Brain microvascular endothelial cell (primary cell): ENCODE measurements around the gene STK32B.
A peak's percentile ranks its signal among the peaks of the same experiment; 100 is the strongest.
"Not testable (repeated sequence)": the region's sequence is repeated elsewhere in the genome, so short reads cannot be mapped to it uniquely, and the experiment has no call there.

Experiments used
- DNase-seq: peaks from one replicate; pipeline ENCODE4 v3.0.0-alpha.2; 2020
- H3K27ac ChIP-seq: fragments of 250-450 bp; sonication (Bioruptor Pico); 2 replicates; pipeline ENCODE4 v1.5.1; 2020; ENCODE audit warnings: mild to moderate bottlenecking, moderate library complexity
- H3K27me3 ChIP-seq: fragments of 250-450 bp; sonication (Bioruptor Pico); replicated peaks from 2 replicates; pipeline ENCODE4 v1.5.1; 2020; ENCODE audit warnings: mild to moderate bottlenecking
- H3K36me3 ChIP-seq: fragments of 250-450 bp; sonication (Bioruptor Pico); replicated peaks from 2 replicates; pipeline ENCODE4 v1.5.1; 2020; ENCODE audit warnings: mild to moderate bottlenecking
- H3K4me3 ChIP-seq: 2 replicates; pipeline ENCODE4 v1.5.1; 2011; ENCODE audit warnings: low read depth, mild to moderate bottlenecking, control low read depth, low read length, moderate library complexity
- in situ Hi-C: cut with HindIII; loops from 2 replicates; pipeline ENCODE4 v1.10.0; 2017; ENCODE audit warnings: low sequenced_read_pairs, low pct_ligation_motif_present
- TF ChIP-seq, protein P1 (sequence below): IDR thresholded peaks from 2 replicates; pipeline ENCODE4 v1.5.1; 2011; ENCODE audit warnings: low read depth, mild to moderate bottlenecking, moderate library complexity, low read length, control low read depth, inconsistent platforms; ENCODE audit errors: missing control alignments

The STK32B gene

DNA sequence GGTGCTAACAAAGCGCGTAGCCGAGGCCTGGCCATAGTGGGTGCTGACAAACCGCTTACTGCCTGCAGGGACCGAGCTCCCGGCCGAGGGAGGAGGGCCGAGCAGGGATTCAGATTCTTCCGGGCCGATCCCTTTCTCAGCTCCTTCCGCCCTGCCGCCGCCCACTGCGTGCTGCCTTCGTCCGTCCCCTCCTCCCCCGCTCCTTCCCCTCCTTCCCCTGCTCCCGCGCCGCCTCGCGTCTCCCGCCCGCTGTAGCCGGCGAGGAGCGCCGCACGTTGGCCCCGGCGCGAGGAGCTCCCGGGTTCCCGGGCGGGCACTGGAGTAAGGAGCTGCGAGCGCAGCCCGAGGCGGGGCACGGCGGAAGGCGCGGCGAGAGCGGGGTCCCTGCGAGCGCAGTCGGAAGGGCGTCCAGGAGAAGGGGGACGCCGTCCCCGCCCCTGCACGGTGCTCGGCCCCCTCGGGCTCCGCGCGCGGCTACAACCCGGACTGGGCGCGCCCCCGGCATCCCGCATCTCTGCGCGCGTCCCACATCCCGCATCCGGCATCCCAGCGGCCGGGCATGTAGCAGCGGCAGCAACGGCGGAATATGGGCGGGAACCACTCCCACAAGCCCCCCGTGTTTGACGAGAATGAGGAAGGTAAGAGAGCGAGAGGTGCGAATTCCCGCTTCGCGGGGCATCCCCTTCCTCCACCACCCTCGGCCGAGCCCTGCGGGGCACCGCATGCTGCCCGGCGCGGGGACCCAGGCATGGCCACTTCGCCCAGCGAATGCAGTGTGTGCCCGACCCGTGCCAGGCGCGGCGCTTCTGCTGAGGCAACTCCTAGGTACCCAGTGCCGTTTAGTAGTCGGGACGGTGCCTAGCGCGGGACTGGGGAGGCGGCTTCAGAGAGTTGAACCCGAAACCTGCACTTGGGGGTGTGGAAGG is at the start of gene STK32B:
Gene STK32B (plus strand): TSS at position 203 of the 926 bp plus-strand sequence.
- in situ Hi-C loops: no loop called here
- Histone ChIP-seq H3K36me3 (no peaks in the 10 kb centered on the region), H3K27ac (no peak within 1 kb of the TSS), H3K27me3 (no peaks in the 10 kb centered on the region), H3K4me3 (peak within 1 kb of the TSS; percentile 65)
- TF ChIP-seq, protein P1, sequence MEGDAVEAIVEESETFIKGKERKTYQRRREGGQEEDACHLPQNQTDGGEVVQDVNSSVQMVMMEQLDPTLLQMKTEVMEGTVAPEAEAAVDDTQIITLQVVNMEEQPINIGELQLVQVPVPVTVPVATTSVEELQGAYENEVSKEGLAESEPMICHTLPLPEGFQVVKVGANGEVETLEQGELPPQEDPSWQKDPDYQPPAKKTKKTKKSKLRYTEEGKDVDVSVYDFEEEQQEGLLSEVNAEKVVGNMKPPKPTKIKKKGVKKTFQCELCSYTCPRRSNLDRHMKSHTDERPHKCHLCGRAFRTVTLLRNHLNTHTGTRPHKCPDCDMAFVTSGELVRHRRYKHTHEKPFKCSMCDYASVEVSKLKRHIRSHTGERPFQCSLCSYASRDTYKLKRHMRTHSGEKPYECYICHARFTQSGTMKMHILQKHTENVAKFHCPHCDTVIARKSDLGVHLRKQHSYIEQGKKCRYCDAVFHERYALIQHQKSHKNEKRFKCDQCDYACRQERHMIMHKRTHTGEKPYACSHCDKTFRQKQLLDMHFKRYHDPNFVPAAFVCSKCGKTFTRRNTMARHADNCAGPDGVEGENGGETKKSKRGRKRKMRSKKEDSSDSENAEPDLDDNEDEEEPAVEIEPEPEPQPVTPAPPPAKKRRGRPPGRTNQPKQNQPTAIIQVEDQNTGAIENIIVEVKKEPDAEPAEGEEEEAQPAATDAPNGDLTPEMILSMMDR: peak; percentile 29
- DNase-seq: peak; percentile 83

DNA sequence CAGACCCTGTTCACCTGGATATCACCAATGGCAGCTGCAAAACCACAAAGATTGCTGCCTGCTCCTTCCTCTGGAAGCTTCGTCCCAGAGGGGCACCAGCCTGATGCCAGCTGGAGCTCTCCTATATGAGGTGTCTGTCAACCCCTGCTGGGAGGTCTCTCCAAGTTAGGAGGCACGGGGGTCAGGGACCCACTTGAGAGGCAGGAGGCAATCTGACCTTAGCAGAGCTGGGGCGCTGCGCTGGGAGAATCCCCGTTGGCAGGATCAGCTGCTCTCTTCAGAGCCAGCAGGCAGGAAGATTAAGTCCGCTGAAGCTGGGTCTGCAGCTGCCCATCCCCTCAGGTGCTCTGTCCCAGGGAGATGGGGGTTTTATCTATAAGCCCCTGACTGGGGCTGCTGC is 49.6 kb upstream of the STK32B start:
- H3K27ac ChIP-seq, DNase-seq, H3K36me3 ChIP-seq, H3K4me3 ChIP-seq, H3K27me3 ChIP-seq, in situ Hi-C loops: not testable (repeated sequence)

DNA sequence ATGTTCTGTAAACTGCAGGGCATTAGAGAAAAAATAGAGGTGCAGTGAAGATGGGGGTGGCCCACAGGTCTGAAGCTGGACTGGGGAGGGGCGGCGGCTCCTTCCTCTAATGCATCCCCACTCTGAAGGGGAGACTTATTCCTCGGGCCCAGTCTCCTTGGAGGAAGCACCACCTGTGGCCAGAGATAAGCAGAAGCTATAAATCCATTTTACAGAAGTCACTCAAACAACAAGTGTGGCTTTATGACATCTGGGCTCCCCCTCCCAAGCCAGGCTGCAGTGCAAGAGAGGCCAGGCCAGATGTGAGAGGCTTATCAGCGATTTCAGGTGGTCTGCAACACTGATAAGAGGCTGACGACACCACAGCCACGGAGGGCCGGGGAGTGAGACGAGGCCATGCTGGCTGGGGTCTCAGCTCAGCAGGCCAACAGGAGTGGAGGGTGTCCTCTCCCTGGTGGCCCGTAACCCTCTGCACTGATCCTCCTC is 47.9 kb upstream of the STK32B start:
- Histone ChIP-seq H3K4me3 (no peak overlapping the region), H3K36me3 (no peaks in the 10 kb centered on the region), H3K27me3 (no peaks in the 10 kb centered on the region), H3K27ac (no peak overlapping the region)
- in situ Hi-C loops: no loop called here
- TF ChIP-seq, protein P1: no peak
- no peak for DNase-seq

DNA sequence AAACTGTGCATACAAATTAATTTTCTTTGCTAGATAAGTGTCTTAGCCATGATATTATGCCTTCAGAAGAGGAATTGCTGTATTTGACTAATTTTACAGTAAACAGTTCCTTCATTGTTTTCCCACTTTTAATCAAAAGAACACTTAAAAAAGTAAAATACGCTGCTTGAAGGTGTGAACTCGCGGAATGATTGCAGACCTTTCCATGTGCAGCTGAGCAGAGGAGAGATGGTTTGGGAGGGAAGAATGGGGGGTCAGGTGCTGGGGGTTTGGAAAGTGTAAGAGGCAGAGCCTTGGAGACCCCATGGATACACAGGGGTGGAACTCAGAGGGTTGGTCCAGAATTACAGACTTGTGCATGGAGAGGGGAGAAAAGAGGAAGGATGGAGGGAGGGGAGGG is 47.4 kb upstream of the STK32B start:
- Histone ChIP-seq H3K36me3 (no peaks in the 10 kb centered on the region), H3K27ac (no peak overlapping the region), H3K4me3 (no peak overlapping the region), H3K27me3 (no peaks in the 10 kb centered on the region)
- TF ChIP-seq, protein P1: no peak
- in situ Hi-C loops: no loop called here
- DNase-seq: no peak

DNA sequence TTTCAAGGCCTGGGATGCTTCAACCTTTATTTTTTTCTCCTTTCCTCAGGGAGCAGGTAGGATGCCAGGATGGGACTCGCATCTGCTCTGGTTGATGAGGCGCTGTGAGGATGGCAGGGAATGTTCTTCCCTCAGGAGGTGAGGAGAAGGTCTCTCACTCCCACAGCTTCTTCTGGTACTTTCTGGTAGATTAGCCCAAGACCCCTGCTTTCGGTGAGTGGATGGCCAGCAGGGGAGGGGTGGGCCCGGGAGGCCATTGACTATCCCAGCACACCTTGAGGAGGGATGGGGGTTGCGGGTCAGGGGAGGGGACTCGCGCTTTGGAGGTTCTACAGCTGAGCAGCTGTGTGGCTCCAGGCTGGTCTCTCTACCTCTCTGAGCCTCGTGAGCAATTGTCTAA is 46.8 kb upstream of the STK32B start:
- Histone ChIP-seq H3K36me3 (no peaks in the 10 kb centered on the region), H3K27ac (no peak overlapping the region), H3K4me3 (no peak overlapping the region), H3K27me3 (no peaks in the 10 kb centered on the region)
- DNase-seq: no peak
- in situ Hi-C loops: no loop called here
- TF ChIP-seq, protein P1: no peak

DNA sequence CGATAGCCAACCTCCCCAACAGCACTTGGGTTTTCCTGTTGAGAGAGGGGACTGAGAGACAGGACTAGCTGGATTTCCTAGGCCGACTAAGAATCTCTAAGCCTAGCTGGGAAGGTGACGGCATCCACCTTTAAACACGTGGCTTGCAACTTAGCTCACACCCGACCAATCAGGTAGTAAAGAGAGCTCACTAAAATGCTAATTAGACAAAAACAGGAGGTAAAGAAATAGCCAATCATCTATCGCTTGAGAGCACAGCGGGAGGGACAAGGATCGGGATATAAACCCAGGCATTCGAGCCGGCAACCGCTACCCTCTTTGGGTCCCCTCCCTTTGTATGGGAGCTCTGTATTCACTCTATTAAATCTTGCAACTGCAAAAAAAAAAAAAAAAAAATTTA is 44.3 kb upstream of the STK32B start:
- H3K36me3 ChIP-seq, H3K27me3 ChIP-seq, H3K27ac ChIP-seq, in situ Hi-C loops, DNase-seq, H3K4me3 ChIP-seq: not testable (repeated sequence)
